Right ventricle myocardium inferior (tissue), 1 donor: ENCODE results near the gene CX3CL1. TPM values are rescaled to one million over a fixed set of nuclear protein-coding genes. Genes with fewer than 3 reads are reported as not detected.
"Not testable (repeated sequence)": the region's sequence is repeated elsewhere in the genome, so short reads cannot be mapped to it uniquely, and the experiment has no call there.

Experiments used
- ATAC-seq: fragments of 200-7000 bp; cut with Tn5 transposase; one replicate; pipeline ENCODE4 v1.9.1; 2020; ENCODE audit warnings: mild to moderate bottlenecking, moderate library complexity
- DNase-seq: peaks from one replicate; pipeline ENCODE4 v3.0.0; 2021; ENCODE audit errors: missing footprints
- intact Hi-C: fragments of 100-400 bp; cut with DNase I; formaldehyde crosslinking; loops from one replicate; pipeline ENCODE4 v1.11.0; 2022
- long read RNA-seq: library from polyadenylated mRNA; unstranded; transcript quantifications from one replicate; pipeline ENCODE4 v2.0.0, GENCODE V29; 2021
- total RNA-seq: library from RNA; stranded (reverse); fragmentation: NEBNext Ultra II Directional; extraction: Animal tissue kit (Norgen Biotek cat#: 25700); gene quantifications from one replicate; pipeline ENCODE4 v1.2.1, GENCODE V29; 2021
- donor health status: DM: no; HTN: yes; CAD: no; lungs with severe emphysema.

Gene CX3CL1
- total RNA-seq = 15.2 TPM
- long read RNA-seq, partial matches to known transcripts = 11 of 13 reads
- long read RNA-seq, other reads (novel, unspliced or antisense) = 0 of 13 reads

- ATAC-seq (peak; percentile 65), DNase-seq (no peak)
- intact Hi-C loops = loop anchor here (2.0 to 5.0 kb wide), 2 partner anchors 35 to 70 kb away; no protein-coding TSS in a partner anchor
Measured at GRCh38 chr16:57372372-57373116, at the start of gene CX3CL1. CX3CL1 (plus strand) TSS chr16:57372490; CDS start chr16:57372569, 79 bp downstream.

GRCh38 chr16:57324749-57325148 is 47.5 kb upstream of the CX3CL1 start:
- DNase-seq = no peak
- intact Hi-C loops = no loop called here

GRCh38 chr16:57325458-57325857 is 46.8 kb upstream of the CX3CL1 start:
- intact Hi-C loops = no loop called here
- DNase-seq (no peak), ATAC-seq (no peak)

More at GRCh38 chr16:57324749-57325148, 47.5 kb upstream of the CX3CL1 start:
- no peak for ATAC-seq

GRCh38 chr16:57329718-57330327 is 42.5 kb upstream of the CX3CL1 start:
- intact Hi-C loops = no loop called here
- no peak for DNase-seq
- ATAC-seq = no peak

- ATAC-seq (no peak), DNase-seq (no peak)
- intact Hi-C loops = no loop called here
Measured at GRCh38 chr16:57331355-57331754, 40.9 kb upstream of the CX3CL1 start.

GRCh38 chr16:57333402-57333801 is 38.9 kb upstream of the CX3CL1 start:
- DNase-seq (no peak), ATAC-seq (no peak)
- intact Hi-C loops = no loop called here

- ATAC-seq (no peak), DNase-seq (no peak)
- intact Hi-C loops = no loop called here
Measured at GRCh38 chr16:57335366-57335765, 36.9 kb upstream of the CX3CL1 start.

- intact Hi-C loops = no loop called here
- ATAC-seq = no peak
- no peak for DNase-seq
Measured at GRCh38 chr16:57341062-57341440, 31.2 kb upstream of the CX3CL1 start.

GRCh38 chr16:57341441-57342303 is 30.6 kb upstream of the CX3CL1 start:
- ATAC-seq (no peak), DNase-seq (no peak)
- intact Hi-C loops = no loop called here

- ATAC-seq, intact Hi-C loops, DNase-seq: not testable (repeated sequence)
Measured at GRCh38 chr16:57342606-57343005, 29.7 kb upstream of the CX3CL1 start.

GRCh38 chr16:57343221-57343620 is 29.1 kb upstream of the CX3CL1 start:
- no peak for DNase-seq
- ATAC-seq = no peak
- intact Hi-C loops = no loop called here

- DNase-seq, intact Hi-C loops: not testable (repeated sequence)
Measured at GRCh38 chr16:57344094-57344493, 28.2 kb upstream of the CX3CL1 start.

GRCh38 chr16:57345021-57345420 is 27.3 kb upstream of the CX3CL1 start:
- intact Hi-C loops = no loop called here
- DNase-seq (no peak), ATAC-seq (no peak)

More at GRCh38 chr16:57344094-57344493, 28.2 kb upstream of the CX3CL1 start:
- not testable (repeated sequence) for ATAC-seq

- intact Hi-C loops = no loop called here
- ATAC-seq = no peak
- no peak for DNase-seq
Measured at GRCh38 chr16:57345666-57346204, 26.6 kb upstream of the CX3CL1 start.

- no peak for ATAC-seq
- no peak for DNase-seq
- intact Hi-C loops = no loop called here
Measured at GRCh38 chr16:57347858-57348257, 24.4 kb upstream of the CX3CL1 start.

GRCh38 chr16:57348327-57348726 is 24.0 kb upstream of the CX3CL1 start:
- ATAC-seq (no peak), DNase-seq (no peak)
- intact Hi-C loops = no loop called here

GRCh38 chr16:57349212-57350031 is 22.9 kb upstream of the CX3CL1 start:
- DNase-seq (no peak), ATAC-seq (peak; percentile 42)
- intact Hi-C loops = no loop called here

GRCh38 chr16:57352636-57353047 is 19.6 kb upstream of the CX3CL1 start:
- intact Hi-C loops = no loop called here
- no peak for DNase-seq
- ATAC-seq = no peak
